Measurements from ENCODE around the gene SCAMP2.
A peak's percentile ranks its signal among the peaks of the same experiment; 100 is the strongest.

SCAMP2 gene

GRCh38 chr15:74795966-74796625, 77.1 kb downstream of the SCAMP2 start:
- H3K36me3 ChIP-seq (replicated peaks; ENCODE audit: low read depth, low read length) = peaks cover 80% of the 10 kb centered on the region
- TF ChIP-seq CTCF (IDR thresholded peaks at IDR 0.05; ENCODE audit: low read depth, low read length) = no peak
- no peak for TF ChIP-seq EZH2phosphoT487 (IDR thresholded peaks at IDR 0.05; ENCODE audit: low read depth)
- H2AFZ ChIP-seq (ENCODE audit: low read depth, low read length) = no peak overlapping the region
- no peak overlapping the region for H3K4me3 ChIP-seq (ENCODE audit: low read length)
- peaks cover 96% of the 10 kb centered on the region for H3K4me1 ChIP-seq (ENCODE audit: low read length)
- peaks cover 95% of the 10 kb centered on the region for H4K20me1 ChIP-seq (ENCODE audit: insufficient read depth, low read length)
- H3K79me2 ChIP-seq (ENCODE audit: low read length) = peaks cover 100% of the 10 kb centered on the region
- H3K27ac ChIP-seq (ENCODE audit: low read length) = peak overlapping the region; percentile 72; the same call in 1 of the 2 replicates
- no peaks in the 10 kb centered on the region for H3K9me3 ChIP-seq (ENCODE audit: insufficient read depth, low read length)
- no peak overlapping the region for H3K9ac ChIP-seq (ENCODE audit: low read length)
- no peaks in the 10 kb centered on the region for H3K27me3 ChIP-seq (ENCODE audit: low read depth, low read length)
- peak overlapping the region; percentile 61 for H3K4me2 ChIP-seq (ENCODE audit: low read length)

GRCh38 chr15:74794970-74795349, 78.2 kb downstream of the SCAMP2 start:
- no peaks in the 10 kb centered on the region for H3K27me3 ChIP-seq (ENCODE audit: low read depth, low read length)
- H3K4me2 ChIP-seq (ENCODE audit: low read length) = peak overlapping the region; percentile 30
- peak overlapping the region; percentile 7; the same call in 1 of the 2 replicates for H3K9ac ChIP-seq (ENCODE audit: low read length)
- no peaks in the 10 kb centered on the region for H3K9me3 ChIP-seq (ENCODE audit: insufficient read depth, low read length)
- peaks cover 78% of the 10 kb centered on the region for H3K36me3 ChIP-seq (replicated peaks; ENCODE audit: low read depth, low read length)
- H3K27ac ChIP-seq (ENCODE audit: low read length) = peak overlapping the region; percentile 97
- peaks cover 100% of the 10 kb centered on the region for H3K79me2 ChIP-seq (ENCODE audit: low read length)
- H3K4me1 ChIP-seq (ENCODE audit: low read length) = peaks cover 98% of the 10 kb centered on the region
- peaks cover 88% of the 10 kb centered on the region for H4K20me1 ChIP-seq (ENCODE audit: insufficient read depth, low read length)
- H2AFZ ChIP-seq (ENCODE audit: low read depth, low read length) = no peak overlapping the region
- no peak for TF ChIP-seq CTCF (IDR thresholded peaks at IDR 0.05; ENCODE audit: low read depth, low read length)
- no peak for TF ChIP-seq EZH2phosphoT487 (IDR thresholded peaks at IDR 0.05; ENCODE audit: low read depth)
- no peak overlapping the region for H3K4me3 ChIP-seq (ENCODE audit: low read length)

- no peaks in the 10 kb centered on the region for H3K9me3 ChIP-seq (ENCODE audit: insufficient read depth, low read length)
- peaks cover 98% of the 10 kb centered on the region for H3K4me1 ChIP-seq (ENCODE audit: low read length)
- H3K4me3 ChIP-seq (ENCODE audit: low read length) = no peak overlapping the region
- H3K79me2 ChIP-seq (ENCODE audit: low read length) = peaks cover 100% of the 10 kb centered on the region
- H3K9ac ChIP-seq (ENCODE audit: low read length) = peak overlapping the region; percentile 7
- H4K20me1 ChIP-seq (ENCODE audit: insufficient read depth, low read length) = peaks cover 83% of the 10 kb centered on the region
- TF ChIP-seq EZH2phosphoT487 (IDR thresholded peaks at IDR 0.05; ENCODE audit: low read depth) (no peak), CTCF (IDR thresholded peaks at IDR 0.05; ENCODE audit: low read depth, low read length) (no peak)
- H3K4me2 ChIP-seq (ENCODE audit: low read length) = peak overlapping the region; percentile 30
- no peaks in the 10 kb centered on the region for H3K27me3 ChIP-seq (ENCODE audit: low read depth, low read length)
- H2AFZ ChIP-seq (ENCODE audit: low read depth, low read length) = no peak overlapping the region
- H3K36me3 ChIP-seq (replicated peaks; ENCODE audit: low read depth, low read length) = peaks cover 78% of the 10 kb centered on the region
- H3K27ac ChIP-seq (ENCODE audit: low read length) = peak overlapping the region; percentile 97
Measured at GRCh38 chr15:74794248-74794969, 78.8 kb downstream of the SCAMP2 start.
